ENCODE data around the gene EPHA3. TPM values are rescaled to one million over a fixed set of nuclear protein-coding genes. Genes with fewer than 3 reads are reported as not detected.

EPHA3 gene
- total RNA-seq, 1 donor from 2014 or later = not detected

DNA sequence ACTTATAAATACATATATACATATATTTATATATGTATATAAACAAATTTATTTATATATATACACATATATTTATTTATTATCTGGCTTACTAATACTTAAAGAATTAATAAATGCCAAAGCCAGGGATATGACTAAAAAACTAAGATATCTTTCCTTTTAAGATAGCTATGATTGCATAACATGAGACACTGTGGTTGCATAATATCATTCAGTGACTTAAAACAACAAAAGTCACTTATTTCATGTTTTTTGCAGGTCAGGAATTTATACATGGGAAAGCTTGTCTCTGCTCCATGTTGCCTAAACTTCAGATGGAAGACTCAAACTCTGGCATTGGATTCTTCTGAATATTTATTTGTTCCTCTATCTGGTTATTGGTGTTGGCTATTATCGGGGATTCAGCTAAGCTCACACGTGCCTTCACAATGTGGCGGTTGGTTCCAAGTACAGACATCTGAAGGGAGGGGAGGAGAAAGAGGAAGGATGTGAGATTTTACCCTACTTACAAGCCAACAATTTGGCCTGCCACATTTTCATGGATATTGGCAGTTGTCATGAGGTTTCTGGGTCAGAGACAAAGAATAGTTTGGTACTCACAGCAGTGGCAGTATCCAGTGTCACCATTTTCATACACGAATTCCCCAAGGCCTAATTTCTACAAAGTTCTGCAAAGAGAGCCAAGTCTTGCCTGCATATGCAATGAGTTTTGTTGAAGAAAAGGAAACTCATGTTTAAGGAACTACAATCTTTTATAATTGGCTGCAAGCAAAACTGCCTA, 381.6 kb downstream of the EPHA3 start:
- DNase-seq (ENCODE audit: low spot score) = no peak
- intact Hi-C loops (cut with micrococcal nuclease) = no loop called here
- Mint-ChIP-seq H3K4me1 (ENCODE audit: low read depth) (no peaks in the 10 kb centered on the region), H3K36me3 (ENCODE audit: low read depth) (no peaks in the 10 kb centered on the region), H3K27ac (no peak overlapping the region), H3K4me3 (no peak overlapping the region), H3K27me3 (ENCODE audit: insufficient read depth) (no peaks in the 10 kb centered on the region), H3K9me3 (no peaks in the 10 kb centered on the region)

GRCh38 chr3:89490129-89490528, 382.7 kb downstream of the EPHA3 start:
- Mint-ChIP-seq H3K9me3 (no peaks in the 10 kb centered on the region), H3K36me3 (ENCODE audit: low read depth) (no peaks in the 10 kb centered on the region), H3K4me1 (ENCODE audit: low read depth) (no peaks in the 10 kb centered on the region), H3K4me3 (no peak overlapping the region), H3K27me3 (ENCODE audit: insufficient read depth) (no peaks in the 10 kb centered on the region), H3K27ac (no peak overlapping the region)
- DNase-seq (ENCODE audit: low spot score) = no peak
- intact Hi-C loops (cut with micrococcal nuclease) = no loop called here

- H3K4me3 Mint-ChIP-seq = no peak overlapping the region
- H3K27ac Mint-ChIP-seq = no peak overlapping the region
- DNase-seq (ENCODE audit: low spot score) = no peak
- H3K36me3 Mint-ChIP-seq (ENCODE audit: low read depth) = no peaks in the 10 kb centered on the region
- H3K27me3 Mint-ChIP-seq (ENCODE audit: insufficient read depth) = no peaks in the 10 kb centered on the region
- no peaks in the 10 kb centered on the region for H3K4me1 Mint-ChIP-seq (ENCODE audit: low read depth)
- intact Hi-C loops (cut with micrococcal nuclease) = no loop called here
- no peaks in the 10 kb centered on the region for H3K9me3 Mint-ChIP-seq
Observed at GRCh38 chr3:89494734-89495133, 387.3 kb downstream of the EPHA3 start.

DNA sequence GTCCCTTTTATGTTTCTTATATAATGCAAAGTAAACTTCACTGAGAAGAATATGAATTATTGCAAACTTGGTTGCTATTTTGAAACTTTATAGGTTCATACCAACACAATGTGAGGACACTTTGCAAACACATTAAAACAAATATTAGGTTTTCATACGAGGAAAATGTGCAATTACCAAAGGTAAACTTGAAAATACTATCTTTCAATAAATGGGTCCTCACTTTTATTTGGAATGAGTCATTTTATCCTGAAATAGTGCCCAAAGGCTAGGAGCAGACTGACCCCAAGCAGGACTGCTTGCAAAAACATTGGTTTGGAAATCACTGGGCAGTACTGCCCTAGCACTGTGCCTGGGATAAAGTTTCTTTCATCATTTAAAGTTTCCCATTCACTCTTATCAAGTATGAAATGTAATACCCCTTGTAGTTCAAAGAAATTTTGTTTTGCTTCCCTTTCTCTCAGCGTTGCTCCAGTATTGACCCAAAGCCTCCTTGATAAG, 396.5 kb downstream of the EPHA3 start:
- Mint-ChIP-seq H3K27ac (no peak overlapping the region), H3K4me3 (no peak overlapping the region), H3K4me1 (ENCODE audit: low read depth) (no peaks in the 10 kb centered on the region), H3K9me3 (peaks cover 12% of the 10 kb centered on the region), H3K36me3 (ENCODE audit: low read depth) (no peaks in the 10 kb centered on the region), H3K27me3 (ENCODE audit: insufficient read depth) (no peaks in the 10 kb centered on the region)
- intact Hi-C loops (cut with micrococcal nuclease) = no loop called here
- no peak for DNase-seq (ENCODE audit: low spot score)

- no peaks in the 10 kb centered on the region for H3K36me3 Mint-ChIP-seq (ENCODE audit: low read depth)
- no peak for DNase-seq (ENCODE audit: low spot score)
- no peaks in the 10 kb centered on the region for H3K4me1 Mint-ChIP-seq (ENCODE audit: low read depth)
- no peak overlapping the region for H3K4me3 Mint-ChIP-seq
- no peaks in the 10 kb centered on the region for H3K27me3 Mint-ChIP-seq (ENCODE audit: insufficient read depth)
- intact Hi-C loops (cut with micrococcal nuclease) = no loop called here
- peaks cover 12% of the 10 kb centered on the region for H3K9me3 Mint-ChIP-seq
- no peak overlapping the region for H3K27ac Mint-ChIP-seq
Observed at GRCh38 chr3:89504432-89504831, 397.0 kb downstream of the EPHA3 start.

GRCh38 chr3:89506462-89507103, 399.2 kb downstream of the EPHA3 start:
- H3K9me3 Mint-ChIP-seq = peaks cover 17% of the 10 kb centered on the region
- H3K27me3 Mint-ChIP-seq (ENCODE audit: insufficient read depth) = no peaks in the 10 kb centered on the region
- no peak overlapping the region for H3K4me3 Mint-ChIP-seq
- DNase-seq (ENCODE audit: low spot score) = no peak
- H3K36me3 Mint-ChIP-seq (ENCODE audit: low read depth) = no peaks in the 10 kb centered on the region
- H3K4me1 Mint-ChIP-seq (ENCODE audit: low read depth) = no peaks in the 10 kb centered on the region
- intact Hi-C loops (cut with micrococcal nuclease) = no loop called here
- H3K27ac Mint-ChIP-seq = no peak overlapping the region

DNA sequence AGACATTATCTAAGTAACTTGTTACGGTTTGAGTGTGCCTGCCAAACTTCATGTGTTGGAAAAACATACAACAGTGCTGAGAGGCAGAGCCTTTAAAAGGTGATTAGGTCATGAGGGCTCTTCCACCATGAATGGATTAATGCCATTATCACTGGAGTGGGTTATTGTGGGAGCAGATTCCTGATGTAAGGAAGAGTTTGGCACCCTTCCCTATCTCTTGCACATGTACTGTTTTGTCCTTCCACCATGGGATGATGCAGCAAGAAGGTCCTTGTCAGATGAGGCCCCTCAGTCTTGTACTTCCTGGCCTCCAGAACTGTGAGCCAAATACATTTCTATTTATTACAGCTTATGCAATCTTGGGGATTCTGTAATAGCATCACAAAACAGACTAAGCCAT, 413.9 kb downstream of the EPHA3 start:
- Mint-ChIP-seq H3K9me3 (peaks cover 12% of the 10 kb centered on the region), H3K4me3 (no peak overlapping the region), H3K36me3 (ENCODE audit: low read depth) (no peaks in the 10 kb centered on the region), H3K27ac (no peak overlapping the region), H3K27me3 (ENCODE audit: insufficient read depth) (no peaks in the 10 kb centered on the region), H3K4me1 (ENCODE audit: low read depth) (no peaks in the 10 kb centered on the region)
- no peak for DNase-seq (ENCODE audit: low spot score)
- intact Hi-C loops (cut with micrococcal nuclease) = no loop called here

- intact Hi-C loops (cut with micrococcal nuclease) = no loop called here
- Mint-ChIP-seq H3K36me3 (ENCODE audit: low read depth) (no peaks in the 10 kb centered on the region), H3K4me1 (ENCODE audit: low read depth) (no peaks in the 10 kb centered on the region), H3K27ac (no peak overlapping the region), H3K9me3 (peaks cover 15% of the 10 kb centered on the region), H3K27me3 (ENCODE audit: insufficient read depth) (no peaks in the 10 kb centered on the region), H3K4me3 (no peak overlapping the region)
- no peak for DNase-seq (ENCODE audit: low spot score)
Observed at GRCh38 chr3:89522155-89522554, 414.7 kb downstream of the EPHA3 start.

DNA sequence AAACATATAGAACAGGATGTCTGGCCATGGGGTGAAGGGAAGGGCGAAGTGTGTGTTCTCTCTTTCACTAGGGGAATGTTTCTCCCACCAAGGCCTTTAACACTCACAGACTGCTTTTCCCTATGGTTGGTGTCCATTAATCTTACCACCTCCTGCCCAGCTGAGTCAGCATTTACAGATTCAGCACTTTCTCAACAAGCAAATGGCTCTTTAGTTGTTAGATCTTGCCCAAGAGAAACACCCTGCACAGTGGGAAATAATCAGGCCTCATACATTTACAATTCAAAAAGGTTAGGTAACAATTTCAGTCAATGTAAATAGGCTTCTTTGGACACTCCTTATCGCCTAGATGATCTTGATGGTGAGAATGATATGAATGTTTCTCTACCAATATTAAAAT, 418.2 kb downstream of the EPHA3 start:
- Mint-ChIP-seq H3K36me3 (ENCODE audit: low read depth) (no peaks in the 10 kb centered on the region), H3K4me3 (no peak overlapping the region), H3K27ac (no peak overlapping the region), H3K27me3 (ENCODE audit: insufficient read depth) (no peaks in the 10 kb centered on the region), H3K4me1 (ENCODE audit: low read depth) (no peaks in the 10 kb centered on the region), H3K9me3 (peaks cover 29% of the 10 kb centered on the region)
- intact Hi-C loops (cut with micrococcal nuclease) = no loop called here
- no peak for DNase-seq (ENCODE audit: low spot score)

GRCh38 chr3:89527736-89528305, 420.4 kb downstream of the EPHA3 start:
- no peaks in the 10 kb centered on the region for H3K27me3 Mint-ChIP-seq (ENCODE audit: insufficient read depth)
- no peak overlapping the region for H3K27ac Mint-ChIP-seq
- no peak for DNase-seq (ENCODE audit: low spot score)
- no peaks in the 10 kb centered on the region for H3K4me1 Mint-ChIP-seq (ENCODE audit: low read depth)
- intact Hi-C loops (cut with micrococcal nuclease) = no loop called here
- H3K9me3 Mint-ChIP-seq = peaks cover 29% of the 10 kb centered on the region
- H3K4me3 Mint-ChIP-seq = no peak overlapping the region
- no peaks in the 10 kb centered on the region for H3K36me3 Mint-ChIP-seq (ENCODE audit: low read depth)

Data from activated T-helper 1 cell treated with anti-CD3 and anti-CD28 coated beads, Interleukin-12 subunit alpha, Interleukin-12 subunit beta, Interleukin-2, Interleukin-4 antibody, amounts not matched to agents 30 ng/mL and 10 ng/mL and 1 ng/mL, durations not matched to agents 14 hours and 24 hours and 36 hours (primary cell).